Measurements from ENCODE around the gene ACP5. TPM values are rescaled to one million over a fixed set of nuclear protein-coding genes. Genes with fewer than 3 reads are reported as not detected.

The ACP5 gene
- total RNA-seq, 2 donors from 2014 or later, result 23.3 to 59.3 TPM

GRCh38 chr19:11552666-11553372, 24.6 kb downstream of the ACP5 start:
- DNase-seq (ENCODE audit: low spot score), result no peak
- Histone ChIP-seq H3K27me3 (replicated peaks; ENCODE audit: insufficient read depth) (no peaks in the 10 kb centered on the region), H3K27ac (peak overlapping the region; percentile 56 to 62), H3K4me1 (replicated peaks) (peaks cover 5% of the 10 kb centered on the region), H3K4me3 (no peak overlapping the region), H3K36me3 (peaks cover 3 to 6% of the 10 kb centered on the region in 2 donors), H3K9me3 (no peaks in the 10 kb centered on the region)
- 71% methylated on average over 20 of the region's 20 CpGs for WGBS
- TF ChIP-seq POLR2A (IDR thresholded peaks at IDR 0.05) (no peak), CTCF (IDR thresholded peaks at IDR 0.05) (no peak), POLR2AphosphoS5 (IDR thresholded peaks at IDR 0.05) (no peak)
- intact Hi-C loops (cut with DNase I), result no loop called here

DNA sequence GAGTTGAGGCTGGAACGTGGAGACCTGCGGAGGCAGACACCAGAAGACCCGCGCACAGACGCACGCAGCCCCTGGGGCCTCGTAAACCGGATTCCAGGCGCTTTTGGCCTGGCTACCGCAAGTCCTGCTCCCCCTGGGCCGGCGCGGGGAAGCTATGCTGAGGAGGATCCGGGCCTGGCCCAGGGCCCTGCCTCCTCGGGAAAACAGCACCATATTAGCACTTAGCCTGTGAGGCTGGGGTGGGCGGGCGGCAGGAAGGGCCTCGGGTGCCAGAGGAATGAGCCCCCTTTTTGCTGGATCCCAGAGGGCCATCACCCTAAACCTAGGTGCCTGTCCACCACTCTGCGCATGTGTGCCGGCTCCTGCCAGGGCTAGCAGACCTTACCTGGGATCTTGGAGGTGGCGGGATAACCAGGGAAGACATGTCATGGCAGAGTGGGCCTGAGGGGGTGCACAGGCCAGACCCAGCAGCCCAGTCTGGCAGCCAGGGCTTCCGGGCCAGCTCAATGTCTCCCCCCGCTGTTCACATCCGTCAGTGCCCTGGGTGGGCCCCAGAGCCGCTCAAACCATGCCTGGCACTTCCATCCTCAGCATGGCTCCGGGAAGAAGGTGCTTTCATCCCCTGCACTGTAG, 25.7 kb downstream of the ACP5 start:
- H3K36me3 ChIP-seq, result peaks cover 3 to 6% of the 10 kb centered on the region in 2 donors
- intact Hi-C loops (cut with DNase I), result no loop called here
- no peaks in the 10 kb centered on the region for H3K4me1 ChIP-seq (replicated peaks)
- 65% methylated on average over 25 of the region's 26 CpGs for WGBS
- H3K4me3 ChIP-seq, result no peak overlapping the region
- peak overlapping the region; percentile 56 to 62 for H3K27ac ChIP-seq
- no peak for DNase-seq (ENCODE audit: low spot score)
- H3K9me3 ChIP-seq, result no peaks in the 10 kb centered on the region
- TF ChIP-seq POLR2A (IDR thresholded peaks at IDR 0.05) (no peak), POLR2AphosphoS5 (IDR thresholded peaks at IDR 0.05) (peak; percentile 24), CTCF (IDR thresholded peaks at IDR 0.05) (peak in 1 of 4 experiments; percentile 20)
- no peaks in the 10 kb centered on the region for H3K27me3 ChIP-seq (replicated peaks; ENCODE audit: insufficient read depth)

DNA sequence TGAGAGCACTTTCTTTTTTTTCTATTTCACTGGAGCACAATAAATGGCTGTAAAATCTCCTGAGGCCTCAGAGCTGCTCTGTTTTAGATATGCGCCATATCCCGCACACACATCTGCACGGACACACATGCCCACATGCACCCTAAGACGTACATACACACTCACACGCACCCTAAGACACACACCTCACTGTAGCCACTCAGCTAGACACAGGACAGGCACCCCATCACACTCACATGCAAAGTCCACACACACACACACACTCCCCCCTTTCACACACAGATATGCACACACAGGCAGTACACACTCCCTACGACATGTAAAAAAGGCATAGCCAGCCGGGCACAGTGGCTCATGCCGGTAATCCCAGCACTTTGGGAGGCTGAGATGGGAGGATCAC, 27.2 kb downstream of the ACP5 start:
- H3K9me3 ChIP-seq, result no peaks in the 10 kb centered on the region
- peaks cover 3 to 6% of the 10 kb centered on the region in 2 donors for H3K36me3 ChIP-seq
- 82% methylated on average over 8 of the region's 8 CpGs for WGBS
- no peaks in the 10 kb centered on the region for H3K4me1 ChIP-seq (replicated peaks)
- no peak for DNase-seq (ENCODE audit: low spot score)
- intact Hi-C loops (cut with DNase I), result no loop called here
- TF ChIP-seq CTCF (IDR thresholded peaks at IDR 0.05) (no peak), POLR2AphosphoS5 (IDR thresholded peaks at IDR 0.05) (no peak), POLR2A (IDR thresholded peaks at IDR 0.05) (no peak)
- no peaks in the 10 kb centered on the region for H3K27me3 ChIP-seq (replicated peaks; ENCODE audit: insufficient read depth)
- H3K4me3 ChIP-seq, result no peak overlapping the region
- no peak overlapping the region for H3K27ac ChIP-seq

GRCh38 chr19:11549386-11549953, 28.0 kb downstream of the ACP5 start:
- no peaks in the 10 kb centered on the region for H3K4me1 ChIP-seq (replicated peaks)
- H3K27ac ChIP-seq, result no peak overlapping the region
- no peaks in the 10 kb centered on the region for H3K27me3 ChIP-seq (replicated peaks; ENCODE audit: insufficient read depth)
- no peak for TF ChIP-seq CTCF (IDR thresholded peaks at IDR 0.05)
- TF ChIP-seq POLR2A (IDR thresholded peaks at IDR 0.05), result no peak
- intact Hi-C loops (cut with DNase I), result no loop called here
- H3K4me3 ChIP-seq, result no peak overlapping the region
- WGBS, result 88% methylated on average over 22 of the region's 24 CpGs
- no peaks in the 10 kb centered on the region for H3K9me3 ChIP-seq
- DNase-seq (ENCODE audit: low spot score), result no peak
- H3K36me3 ChIP-seq, result peaks cover 3 to 6% of the 10 kb centered on the region in 2 donors
